CD1c-positive myeloid dendritic cell (primary cell): ENCODE data around the gene ERG28.
"Not testable (repeated sequence)": the region's sequence is repeated elsewhere in the genome, so short reads cannot be mapped to it uniquely, and the experiment has no call there.

ENCODE experiments used
- DNase-seq: peaks from one replicate; pipeline ENCODE4 v3.0.0-alpha.2; 2016; ENCODE audit errors: extremely low spot score

ERG28 gene, protein sequence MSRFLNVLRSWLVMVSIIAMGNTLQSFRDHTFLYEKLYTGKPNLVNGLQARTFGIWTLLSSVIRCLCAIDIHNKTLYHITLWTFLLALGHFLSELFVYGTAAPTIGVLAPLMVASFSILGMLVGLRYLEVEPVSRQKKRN

DNA sequence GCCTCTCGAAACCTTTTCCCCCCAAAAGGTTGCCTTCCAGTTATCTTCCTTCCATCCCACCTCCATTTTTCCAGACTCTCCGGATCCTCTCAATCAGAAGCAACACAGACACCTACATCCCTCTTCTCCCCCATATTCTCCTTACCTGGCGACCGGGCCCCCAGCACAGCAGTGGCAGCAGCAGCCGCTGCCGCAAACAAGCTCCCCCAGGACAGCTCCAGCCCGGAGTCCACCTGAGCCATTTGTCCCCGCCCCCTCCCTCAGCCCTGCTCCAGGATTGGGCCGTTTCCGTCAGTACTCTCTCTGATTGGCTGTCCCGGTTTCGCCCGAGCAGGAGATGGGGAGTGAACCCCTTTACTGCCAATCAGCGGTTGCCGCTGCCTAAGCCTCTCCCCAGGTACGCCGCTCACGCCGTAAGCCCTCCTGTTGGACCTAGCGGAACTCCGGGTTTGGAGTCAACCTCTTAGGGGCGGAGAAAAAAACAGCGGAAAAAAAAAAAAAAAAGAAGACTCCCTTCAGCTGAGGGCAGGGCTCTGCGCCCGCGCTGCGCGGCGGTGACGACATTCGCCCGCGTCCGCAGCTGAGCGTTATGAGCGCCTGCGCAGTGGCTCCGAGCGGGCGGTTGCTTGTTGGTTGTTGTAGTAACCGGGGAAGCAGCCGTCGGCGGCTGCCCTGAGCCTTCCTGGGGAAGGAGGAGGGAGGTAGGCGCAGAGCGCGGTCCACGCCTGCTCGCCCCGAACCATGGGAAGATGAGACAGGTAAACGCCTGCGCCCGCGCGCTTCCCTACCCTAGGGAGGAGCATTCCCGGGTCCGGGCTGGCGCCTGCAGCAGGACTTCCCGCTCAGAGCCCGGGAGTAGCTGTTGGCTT lies at the start of gene ERG28, which contains the start of gene TTLL5:
Gene ERG28 (minus strand): TSS at position 247 of the 869 bp plus-strand sequence. CDS start 3,374 bp downstream, outside the sequence.
Gene TTLL5 (plus strand): TSS at position 617 of the 869 bp plus-strand sequence. CDS start 1,904 bp downstream, outside the sequence.
- DNase-seq, result peak; percentile 98

DNA sequence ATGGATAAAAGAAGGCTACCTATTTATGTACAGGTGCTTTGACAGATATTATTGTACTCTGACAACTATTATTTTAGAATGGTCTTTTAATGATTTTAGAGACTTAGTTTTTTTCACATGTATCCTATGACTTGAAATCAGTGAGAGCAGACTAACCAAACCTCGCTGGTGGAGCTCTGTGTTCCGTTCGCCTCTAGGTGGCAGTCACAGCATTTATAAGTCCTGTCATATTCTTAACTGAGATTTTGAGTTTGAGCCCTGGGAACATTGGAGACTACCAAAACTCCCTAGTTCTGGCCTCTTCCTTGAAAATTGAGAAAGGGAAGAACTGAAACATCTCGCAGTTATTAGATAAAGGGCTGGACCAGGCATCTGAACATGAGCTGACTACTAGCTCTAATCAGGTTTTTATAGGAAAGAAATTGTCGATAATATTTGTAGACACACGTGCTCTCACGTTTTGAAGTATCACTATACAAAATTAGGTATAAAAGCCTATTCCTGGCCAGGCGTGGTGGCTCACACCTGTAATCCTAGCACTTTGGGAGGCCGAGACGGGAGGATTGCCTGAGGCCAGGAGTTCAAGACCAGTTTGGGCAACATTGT lies 48.6 kb upstream of the ERG28 start:
- peak; percentile 64 for DNase-seq

DNA sequence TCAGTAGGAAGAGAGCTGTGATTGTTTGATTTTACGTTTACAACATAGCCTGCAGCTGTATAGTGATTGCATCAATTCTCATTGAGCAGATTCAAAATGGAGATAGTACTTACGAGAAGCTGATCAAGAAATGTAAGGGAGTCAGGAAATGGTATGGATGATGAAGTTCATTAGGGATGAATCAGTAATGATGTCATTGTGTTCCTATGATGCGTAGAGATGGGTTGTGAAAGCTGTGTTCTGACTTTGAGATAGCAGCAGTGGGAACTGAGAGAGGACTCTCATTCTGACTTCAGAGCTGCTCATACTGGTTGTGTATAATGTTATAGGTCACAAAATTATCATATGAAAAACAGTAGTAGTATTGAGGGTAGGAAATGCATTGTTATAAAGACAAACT lies 44.3 kb upstream of the ERG28 start:
- no peak for DNase-seq

- DNase-seq, result no peak
These were observed 42.8 kb upstream of the ERG28 start for GRCh38 chr14:75703467-75703866.

- DNase-seq, result no peak
These were observed 42.1 kb upstream of the ERG28 start for GRCh38 chr14:75702616-75703261.

- DNase-seq, result no peak
These were observed 41.4 kb upstream of the ERG28 start for GRCh38 chr14:75702122-75702521.

DNA sequence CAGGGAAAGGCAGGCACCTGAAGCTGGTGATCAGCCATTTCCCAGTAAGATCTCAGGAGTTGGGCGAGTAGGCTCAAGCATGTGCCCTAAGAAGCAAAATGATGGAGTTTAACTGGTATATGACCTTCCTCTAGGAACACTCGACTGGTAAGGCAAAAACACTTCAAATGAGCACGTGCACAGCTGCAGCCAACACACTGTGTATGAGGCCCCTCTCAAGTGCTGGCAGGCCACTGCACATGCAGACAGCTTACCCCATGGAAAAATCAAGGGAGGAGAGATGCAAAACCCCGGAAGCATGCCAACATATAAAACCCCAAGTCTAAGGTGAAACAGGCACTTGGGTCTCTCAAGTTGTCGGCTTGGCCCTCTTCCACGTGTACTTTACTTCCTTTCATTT lies 39.6 kb upstream of the ERG28 start:
- no peak for DNase-seq

DNA sequence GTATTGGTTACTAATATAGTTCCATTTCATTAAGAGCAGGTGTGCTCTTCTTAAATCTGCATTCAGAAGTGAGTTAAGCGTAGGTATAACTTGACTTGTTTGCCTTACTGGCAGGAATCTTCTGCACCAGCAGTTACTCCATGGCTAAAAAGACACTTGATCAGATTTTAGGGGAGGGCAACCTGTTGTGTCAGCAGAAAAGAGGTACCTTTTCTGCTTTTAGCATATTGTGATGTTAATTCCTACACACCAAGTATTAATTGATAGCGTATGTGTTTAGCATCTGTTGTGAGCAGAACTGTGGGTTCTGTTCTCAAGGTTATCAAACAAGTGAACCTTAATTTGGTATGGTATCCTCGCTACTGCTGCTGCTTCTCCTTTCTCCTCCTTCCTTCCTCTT lies 38.7 kb upstream of the ERG28 start:
- DNase-seq, result no peak

- DNase-seq, result no peak
These were observed 37.2 kb upstream of the ERG28 start for GRCh38 chr14:75697918-75698317.

- no peak for DNase-seq
These were observed 36.7 kb upstream of the ERG28 start for GRCh38 chr14:75697386-75697785.

DNA sequence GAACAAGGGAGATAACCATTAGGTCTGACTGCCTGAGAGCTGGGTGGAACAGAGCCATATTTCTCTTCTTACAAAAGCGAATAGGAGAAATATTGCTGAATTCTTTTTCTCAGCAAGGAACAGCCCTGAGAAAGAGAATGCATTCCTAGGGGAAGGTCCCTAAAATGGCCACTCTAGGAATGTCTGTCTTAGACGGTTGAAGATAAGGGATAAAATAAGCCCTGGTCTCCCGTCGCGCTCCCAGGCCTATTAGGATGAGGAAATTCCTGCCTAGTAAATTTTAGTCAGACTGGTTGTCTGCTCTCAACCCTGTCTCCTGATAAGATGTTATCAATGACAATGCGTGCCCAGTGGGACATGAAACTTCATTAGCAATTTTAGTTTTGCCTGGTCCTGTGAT lies 34.3 kb upstream of the ERG28 start:
- not testable (repeated sequence) for DNase-seq

- no peak for DNase-seq
These were observed 29.3 kb upstream of the ERG28 start for GRCh38 chr14:75690010-75690409.

GRCh38 chr14:75689012-75689411 lies 28.3 kb upstream of the ERG28 start:
- DNase-seq, result no peak

DNA sequence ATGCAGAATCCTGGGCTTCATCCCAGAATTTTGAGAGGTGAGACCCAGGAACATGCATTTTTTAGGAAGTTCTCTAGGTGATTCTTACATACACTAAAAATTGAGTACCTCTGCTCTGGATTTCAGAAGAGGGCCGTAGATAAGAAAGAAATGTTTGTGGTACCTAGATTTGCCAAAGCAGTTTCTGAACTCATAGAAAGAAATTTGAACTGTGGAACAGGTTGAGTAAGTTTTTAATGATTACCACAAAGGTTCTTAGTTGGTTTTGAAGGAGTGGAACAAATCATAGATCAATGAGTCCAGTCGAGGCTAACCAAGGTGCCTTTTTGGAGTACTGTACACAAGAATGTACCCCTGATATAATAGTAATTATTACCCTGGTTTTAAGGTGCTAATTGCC lies 25.2 kb upstream of the ERG28 start:
- no peak for DNase-seq

- no peak for DNase-seq
These were observed 14.7 kb upstream of the ERG28 start for GRCh38 chr14:75675265-75675960.

GRCh38 chr14:75673345-75674035 lies 12.8 kb upstream of the ERG28 start:
- DNase-seq, result no peak

DNA sequence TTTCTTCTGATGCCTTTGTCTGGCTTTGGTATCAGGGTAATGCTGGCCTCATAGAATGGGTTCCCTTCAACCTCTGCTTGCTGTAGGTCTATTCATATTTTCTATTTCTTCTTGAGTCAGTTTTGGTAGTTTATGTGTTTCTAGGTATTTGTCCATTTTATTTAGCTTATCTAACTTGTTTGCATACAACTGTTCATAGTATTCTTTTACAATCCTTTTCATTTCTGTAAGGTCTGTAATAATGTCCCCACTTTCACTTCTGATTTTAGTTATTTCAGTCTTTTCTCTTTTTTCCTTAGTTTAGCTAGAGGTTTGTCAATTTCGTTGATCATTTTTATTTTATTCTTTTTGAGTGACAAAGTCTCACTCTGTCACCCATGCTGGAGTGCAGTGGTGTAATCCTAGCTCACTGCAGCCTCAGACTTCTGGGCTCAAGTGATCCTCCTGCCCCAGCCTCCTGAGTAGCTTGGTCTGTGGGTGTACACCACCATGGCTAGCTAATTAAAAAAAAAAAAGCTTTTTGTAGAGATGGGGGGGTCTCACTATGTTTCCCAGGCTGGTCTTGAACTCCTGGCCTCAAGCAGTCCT lies 12.0 kb upstream of the ERG28 start:
- no peak for DNase-seq

- no peak for DNase-seq
These were observed 6.6 kb upstream of the ERG28 start for GRCh38 chr14:75667099-75667765.

- DNase-seq, result no peak
These were observed 2.3 kb upstream of the ERG28 start for GRCh38 chr14:75662966-75663365.

- no peak for DNase-seq
These were observed 781 bp upstream of the ERG28 start for GRCh38 chr14:75661499-75661814.
